Measurements from ENCODE around the gene KLK14.

GRCh38 chr19:51047031-51047335 lies 35.7 kb downstream of the KLK14 start:
- TF ChIP-seq, protein P1, sequence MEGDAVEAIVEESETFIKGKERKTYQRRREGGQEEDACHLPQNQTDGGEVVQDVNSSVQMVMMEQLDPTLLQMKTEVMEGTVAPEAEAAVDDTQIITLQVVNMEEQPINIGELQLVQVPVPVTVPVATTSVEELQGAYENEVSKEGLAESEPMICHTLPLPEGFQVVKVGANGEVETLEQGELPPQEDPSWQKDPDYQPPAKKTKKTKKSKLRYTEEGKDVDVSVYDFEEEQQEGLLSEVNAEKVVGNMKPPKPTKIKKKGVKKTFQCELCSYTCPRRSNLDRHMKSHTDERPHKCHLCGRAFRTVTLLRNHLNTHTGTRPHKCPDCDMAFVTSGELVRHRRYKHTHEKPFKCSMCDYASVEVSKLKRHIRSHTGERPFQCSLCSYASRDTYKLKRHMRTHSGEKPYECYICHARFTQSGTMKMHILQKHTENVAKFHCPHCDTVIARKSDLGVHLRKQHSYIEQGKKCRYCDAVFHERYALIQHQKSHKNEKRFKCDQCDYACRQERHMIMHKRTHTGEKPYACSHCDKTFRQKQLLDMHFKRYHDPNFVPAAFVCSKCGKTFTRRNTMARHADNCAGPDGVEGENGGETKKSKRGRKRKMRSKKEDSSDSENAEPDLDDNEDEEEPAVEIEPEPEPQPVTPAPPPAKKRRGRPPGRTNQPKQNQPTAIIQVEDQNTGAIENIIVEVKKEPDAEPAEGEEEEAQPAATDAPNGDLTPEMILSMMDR (conservative IDR thresholded peaks at IDR 0.05; ENCODE audit: low read depth in 2 of 2): no peak
- no peak for TF ChIP-seq REST (IDR thresholded peaks at IDR 0.05; ENCODE audit: unreplicated experiment)
